ENCODE results near the gene PTGS1. TPM values are rescaled to one million over a fixed set of nuclear protein-coding genes. Genes with fewer than 3 reads are reported as not detected.

The PTGS1 gene
- total RNA-seq, 6 donors from 2014 or later = 5.0 to 21.4 (median 8.5) TPM

- H3K9me3 ChIP-seq = no peaks in the 10 kb centered on the region
- H3K27ac ChIP-seq = peak overlapping the region; percentile 18 to 80 (median 62)
- no peaks in the 10 kb centered on the region for H3K36me3 ChIP-seq
- TF ChIP-seq POLR2AphosphoS5 (IDR thresholded peaks at IDR 0.05) (no peak), CTCF (IDR thresholded peaks at IDR 0.05) (no peak), POLR2A (IDR thresholded peaks at IDR 0.05) (no peak), EP300 (IDR thresholded peaks at IDR 0.05) (no peak)
- peak overlapping the region in 3 of 4 donors; percentile 42 to 50 (median 47) for H3K4me3 ChIP-seq
- peaks cover 13 to 27% (median 19%) of the 10 kb centered on the region in 4 donors for H3K4me1 ChIP-seq
- DNase-seq = no peak
- peak in 1 of 2 donors; percentile 33 for ATAC-seq (ENCODE audit: low FRiP score in 2 of 2)
- 29 to 43% methylated on average over 16 of the region's 16 CpGs for WGBS, 2 donors
- H3K27me3 ChIP-seq = no peaks in the 10 kb centered on the region
These were observed 23.2 kb upstream of the PTGS1 start for GRCh38 chr9:122347348-122348287.

GRCh38 chr9:122348288-122348777 is 22.5 kb upstream of the PTGS1 start:
- TF ChIP-seq EP300 (IDR thresholded peaks at IDR 0.05) = no peak
- TF ChIP-seq POLR2A (IDR thresholded peaks at IDR 0.05) = no peak
- TF ChIP-seq POLR2AphosphoS5 (IDR thresholded peaks at IDR 0.05) = no peak
- TF ChIP-seq CTCF (IDR thresholded peaks at IDR 0.05) = no peak
- ATAC-seq (ENCODE audit: low FRiP score in 2 of 2) = no peak

GRCh38 chr9:122348791-122349190 is 22.0 kb upstream of the PTGS1 start:
- Histone ChIP-seq H3K27me3 (no peaks in the 10 kb centered on the region), H3K4me1 (peaks cover 13 to 27% (median 19%) of the 10 kb centered on the region in 4 donors), H3K4me3 (no peak overlapping the region), H3K27ac (peak overlapping the region in 1 of 4 donors; percentile 79), H3K9me3 (no peaks in the 10 kb centered on the region), H3K36me3 (no peaks in the 10 kb centered on the region)
- WGBS, 2 donors = 48 to 75% methylated on average over 2 of the region's 2 CpGs
- ATAC-seq (ENCODE audit: low FRiP score in 2 of 2) (no peak), DNase-seq (no peak)
- TF ChIP-seq POLR2A (IDR thresholded peaks at IDR 0.05) (no peak), EP300 (IDR thresholded peaks at IDR 0.05) (no peak), CTCF (IDR thresholded peaks at IDR 0.05) (no peak), POLR2AphosphoS5 (IDR thresholded peaks at IDR 0.05) (no peak)

More at GRCh38 chr9:122348288-122348777, 22.5 kb upstream of the PTGS1 start:
- Histone ChIP-seq H3K36me3 (no peaks in the 10 kb centered on the region), H3K27me3 (no peaks in the 10 kb centered on the region), H3K27ac (peak overlapping the region in 2 of 4 donors; percentile 67 to 79), H3K4me1 (peaks cover 13 to 27% (median 19%) of the 10 kb centered on the region in 4 donors), H3K9me3 (no peaks in the 10 kb centered on the region), H3K4me3 (no peak overlapping the region)
- peak in 1 of 2 donors; percentile 38 for DNase-seq
- WGBS, 2 donors = 48 to 56% methylated on average over 12 of the region's 12 CpGs

- DNase-seq (no peak), ATAC-seq (ENCODE audit: low FRiP score in 2 of 2) (no peak)
- no peak for TF ChIP-seq CTCF (IDR thresholded peaks at IDR 0.05)
- no peak for TF ChIP-seq POLR2A (IDR thresholded peaks at IDR 0.05)
- TF ChIP-seq EP300 (IDR thresholded peaks at IDR 0.05) = no peak
- TF ChIP-seq POLR2AphosphoS5 (IDR thresholded peaks at IDR 0.05) = no peak
- WGBS, 2 donors = 65 to 72% methylated on average over 4 of the region's 4 CpGs
- no peak overlapping the region for H3K27ac ChIP-seq
- no peaks in the 10 kb centered on the region for H3K9me3 ChIP-seq
- H3K27me3 ChIP-seq = no peaks in the 10 kb centered on the region
- no peaks in the 10 kb centered on the region for H3K36me3 ChIP-seq
- H3K4me1 ChIP-seq = peaks cover 13 to 27% (median 19%) of the 10 kb centered on the region in 4 donors
- H3K4me3 ChIP-seq = no peak overlapping the region
These were observed 21.6 kb upstream of the PTGS1 start for GRCh38 chr9:122349201-122349600.

All from upper lobe of left lung (tissue), 6 donors.